ENCODE measurements around the gene SUFU. TPM values are rescaled to one million over a fixed set of nuclear protein-coding genes. Genes with fewer than 3 reads are reported as not detected.
"Not testable (repeated sequence)": the region's sequence is repeated elsewhere in the genome, so short reads cannot be mapped to it uniquely, and the experiment has no call there.

The SUFU gene
- total RNA-seq, 1 donor from 2014 or later: 14.3 TPM

- no peak for ATAC-seq
- no peak for TF ChIP-seq CTCF (IDR thresholded peaks at IDR 0.05)
- Histone ChIP-seq H3K27me3 (ENCODE audit: low read depth) (no peaks in the 10 kb centered on the region), H3K9me3 (no peaks in the 10 kb centered on the region), H3K36me3 (peaks cover 4% of the 10 kb centered on the region), H3K4me3 (no peak overlapping the region), H3K27ac (no peak overlapping the region), H3K4me1 (peaks cover 67% of the 10 kb centered on the region)
- no peak for DNase-seq
- intact Hi-C loops (cut with DNase I): no loop called here
Observed at GRCh38 chr10:102497545-102497944, 6.2 kb upstream of the SUFU start.

- intact Hi-C loops (cut with DNase I): no loop called here
- no peak for TF ChIP-seq CTCF (IDR thresholded peaks at IDR 0.05)
- no peak overlapping the region for H3K4me3 ChIP-seq
- H3K36me3 ChIP-seq: peaks cover 4% of the 10 kb centered on the region
- no peaks in the 10 kb centered on the region for H3K9me3 ChIP-seq
- DNase-seq (no peak), ATAC-seq (no peak)
- H3K4me1 ChIP-seq: peaks cover 56% of the 10 kb centered on the region
- H3K27ac ChIP-seq: no peak overlapping the region
- no peaks in the 10 kb centered on the region for H3K27me3 ChIP-seq (ENCODE audit: low read depth)
Observed at GRCh38 chr10:102499356-102499755, 4.4 kb upstream of the SUFU start.

GRCh38 chr10:102500686-102501085 lies 3.1 kb upstream of the SUFU start:
- ATAC-seq; DNase-seq; H3K27ac ChIP-seq; H3K9me3 ChIP-seq; H3K36me3 ChIP-seq; H3K27me3 ChIP-seq (ENCODE audit: low read depth): not testable (repeated sequence)
- intact Hi-C loops (cut with DNase I): loop anchor here (10.0 kb wide), 1 partner anchor 84 kb away; no protein-coding TSS in a partner anchor
- Histone ChIP-seq H3K4me1 (peaks cover 63% of the 10 kb centered on the region), H3K4me3 (peak overlapping the region; percentile 96)

GRCh38 chr10:102501201-102502028 lies 2.4 kb upstream of the SUFU start:
- H3K36me3 ChIP-seq: no peaks in the 10 kb centered on the region
- ATAC-seq: no peak
- H3K4me1 ChIP-seq: peaks cover 68% of the 10 kb centered on the region
- peak overlapping the region; percentile 96 for H3K4me3 ChIP-seq
- no peaks in the 10 kb centered on the region for H3K27me3 ChIP-seq (ENCODE audit: low read depth)
- no peaks in the 10 kb centered on the region for H3K9me3 ChIP-seq
- peak overlapping the region; percentile 90 for H3K27ac ChIP-seq
- no peak for DNase-seq
- no peak for TF ChIP-seq CTCF (IDR thresholded peaks at IDR 0.05)
- intact Hi-C loops (cut with DNase I): loop anchor here (10.0 kb wide), 1 partner anchor 83 kb away; no protein-coding TSS in a partner anchor

- intact Hi-C loops (cut with DNase I): loop anchor here (10.0 kb wide), 1 partner anchor 83 kb away; no protein-coding TSS in a partner anchor
- Histone ChIP-seq H3K9me3 (no peaks in the 10 kb centered on the region), H3K4me1 (peaks cover 68% of the 10 kb centered on the region), H3K27me3 (ENCODE audit: low read depth) (no peaks in the 10 kb centered on the region), H3K36me3 (no peaks in the 10 kb centered on the region), H3K27ac (peak overlapping the region; percentile 90), H3K4me3 (peak overlapping the region; percentile 96)
- DNase-seq: peak; percentile 99
- peak; percentile 90 to 92 for ATAC-seq
- TF ChIP-seq CTCF (IDR thresholded peaks at IDR 0.05): no peak
Observed at GRCh38 chr10:102502029-102502336, 1.8 kb upstream of the SUFU start.
